PC-3 (cell line): ENCODE results near the gene ZNF689. TPM values are rescaled to one million over a fixed set of nuclear protein-coding genes. Genes with fewer than 3 reads are reported as not detected.

Experiments
- total RNA-seq: library from RNA; depleted of rRNA; stranded (reverse); fragments of >200 nt; gene quantifications from 2 replicates; pipeline ENCODE4 v1.2.3, GENCODE V29; 2014; rRNA removed

ZNF689 gene
- total RNA-seq, 1 experiment from 2014 or later = 6.0 TPM

Other genes starting within 250 kb of the ZNF689 start
- 36.0 and 52.4 TPM in 2 replicates for gene TBC1D10B, start 239.9 kb downstream of the ZNF689 start, total RNA-seq
- not detected in 2 replicates for gene MYL11, start 235.6 kb downstream of the ZNF689 start, total RNA-seq
- 0.55 TPM in 1 of 2 replicates, not detected in the other for gene SEPTIN1, start 227.8 kb downstream of the ZNF689 start, total RNA-seq
- gene ZNF48, start 215.0 kb downstream of the ZNF689 start, total RNA-seq = 8.9 and 14.2 TPM in 2 replicates
- 3.6 and 4.3 TPM in 2 replicates for gene ZNF771, start 202.8 kb downstream of the ZNF689 start, total RNA-seq
- gene DCTPP1, start 180.4 kb downstream of the ZNF689 start, total RNA-seq = 63.1 and 64.1 TPM in 2 replicates
- gene SEPHS2, start 164.5 kb downstream of the ZNF689 start, total RNA-seq = 8.4 and 16.8 TPM in 2 replicates
- not detected in 2 replicates for gene ITGAL, start 137.6 kb downstream of the ZNF689 start, total RNA-seq
- gene ZNF768, start 83.8 kb downstream of the ZNF689 start, total RNA-seq = 31.2 and 46.7 TPM in 2 replicates
- 7.9 and 8.9 TPM in 2 replicates for gene ZNF747, start 75.5 kb downstream of the ZNF689 start, total RNA-seq
- 8.1 and 12.8 TPM in 2 replicates for gene ZNF764, start 52.0 kb downstream of the ZNF689 start, total RNA-seq
- 5.5 and 14.3 TPM in 2 replicates for gene ZNF688, start 38.7 kb downstream of the ZNF689 start, total RNA-seq
- gene ZNF785, start 24.7 kb downstream of the ZNF689 start, total RNA-seq = 4.9 and 5.0 TPM in 2 replicates
- 9.6 and 14.5 TPM in 2 replicates for gene PRR14, start 40.6 kb upstream of the ZNF689 start, total RNA-seq
- gene FBRS, start 48.0 kb upstream of the ZNF689 start, total RNA-seq = 22.2 and 35.0 TPM in 2 replicates
- 19.0 and 29.6 TPM in 2 replicates for gene SRCAP, start 88.8 kb upstream of the ZNF689 start, total RNA-seq
- 28.6 and 30.9 TPM in 2 replicates for gene PHKG2, start 138.0 kb upstream of the ZNF689 start, total RNA-seq
- gene CFAP119, start 151.7 kb upstream of the ZNF689 start, total RNA-seq = 8.6 and 9.6 TPM in 2 replicates
- 64.1 and 80.2 TPM in 2 replicates for gene RNF40, start 151.9 kb upstream of the ZNF689 start, total RNA-seq
- 7.8 and 8.4 TPM in 2 replicates for gene ZNF629, start 176.8 kb upstream of the ZNF689 start, total RNA-seq